Activated CD8-positive, alpha-beta memory T cell treated with anti-CD3 and anti-CD28 coated beads, Interleukin-2, amount 50 U/mL, for 1 hour (primary cell): Measurements from ENCODE around the gene PSD2.

Experiments
- DNase-seq: peaks from one replicate; pipeline ENCODE4 v3.0.0-alpha.2; 2020; ENCODE audit errors: extremely low read depth

PSD2 gene

DNA sequence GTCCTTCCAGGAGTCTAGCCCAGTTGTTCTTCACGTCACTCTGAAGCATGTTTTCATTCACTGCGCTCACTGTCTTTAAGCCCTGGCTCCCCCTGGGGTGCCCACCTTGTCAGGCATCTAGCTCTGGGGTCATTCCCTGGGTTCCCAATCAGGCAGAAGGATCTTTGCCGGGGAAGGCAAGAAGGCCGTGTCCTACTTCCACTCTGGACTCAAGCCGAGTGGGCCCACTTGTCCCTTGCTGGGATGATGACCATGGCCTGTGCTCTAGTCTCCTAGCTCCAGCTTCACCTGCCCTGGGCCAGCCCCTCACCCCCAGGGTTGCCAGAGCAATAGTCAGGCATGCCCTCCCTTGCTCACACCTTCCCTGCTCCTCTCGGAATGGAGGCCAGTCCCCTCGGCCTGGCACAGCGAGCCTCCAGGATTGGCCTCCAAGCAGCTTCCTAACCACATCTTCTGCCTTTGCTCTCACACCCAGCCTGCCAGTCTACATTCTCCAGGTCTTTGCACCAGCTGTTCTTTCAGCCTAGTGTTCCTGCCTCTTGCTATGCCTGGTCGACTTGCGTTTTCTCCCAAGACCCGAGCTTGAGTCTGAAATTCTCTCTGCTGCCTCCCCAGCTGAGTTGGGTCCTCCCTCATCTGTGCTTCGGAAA is 32.2 kb upstream of the PSD2 start:
- DNase-seq = no peak

DNA sequence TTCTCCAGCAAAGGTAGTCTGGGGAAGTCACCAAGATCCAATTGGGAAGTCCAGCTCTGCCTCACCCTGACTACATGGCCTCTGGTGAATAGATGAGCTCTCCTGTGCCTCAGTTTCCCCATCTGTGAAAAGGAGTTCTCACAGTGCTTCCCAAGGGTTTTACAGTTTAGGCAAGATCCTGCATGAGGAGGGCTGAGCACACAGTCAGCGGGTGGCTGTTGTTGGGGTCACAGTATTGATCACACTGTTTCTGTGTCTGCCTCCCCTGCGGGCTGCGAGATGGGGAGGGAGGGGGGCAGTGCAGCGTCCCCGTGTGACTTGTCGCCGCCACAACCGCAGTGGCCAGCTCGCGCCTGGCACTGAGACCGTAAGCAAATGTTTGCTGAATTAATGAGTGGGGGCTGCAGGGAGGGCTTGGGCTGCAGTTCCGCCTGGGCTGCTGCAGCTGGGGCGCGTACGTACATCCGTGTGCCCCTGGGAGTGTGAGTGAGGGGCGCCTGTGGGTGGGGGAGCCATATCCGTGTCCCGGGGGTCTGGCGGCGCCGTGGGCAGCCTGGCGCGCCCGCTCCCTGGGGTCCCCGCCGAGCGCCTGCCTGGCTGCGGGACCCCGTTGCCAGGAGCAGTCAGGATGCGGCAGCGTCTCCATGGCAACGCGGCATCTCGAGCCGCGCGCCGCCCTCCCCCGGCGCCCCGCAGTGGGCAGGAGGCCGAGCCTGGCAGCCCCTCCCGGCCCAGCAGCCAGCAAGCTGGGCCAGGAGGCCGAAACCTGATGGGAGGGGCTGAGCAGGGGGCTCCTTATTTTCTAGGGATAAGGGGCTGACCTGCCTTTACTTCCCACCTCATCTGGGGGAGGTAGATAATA is 31.4 kb upstream of the PSD2 start:
- DNase-seq = no peak

DNA sequence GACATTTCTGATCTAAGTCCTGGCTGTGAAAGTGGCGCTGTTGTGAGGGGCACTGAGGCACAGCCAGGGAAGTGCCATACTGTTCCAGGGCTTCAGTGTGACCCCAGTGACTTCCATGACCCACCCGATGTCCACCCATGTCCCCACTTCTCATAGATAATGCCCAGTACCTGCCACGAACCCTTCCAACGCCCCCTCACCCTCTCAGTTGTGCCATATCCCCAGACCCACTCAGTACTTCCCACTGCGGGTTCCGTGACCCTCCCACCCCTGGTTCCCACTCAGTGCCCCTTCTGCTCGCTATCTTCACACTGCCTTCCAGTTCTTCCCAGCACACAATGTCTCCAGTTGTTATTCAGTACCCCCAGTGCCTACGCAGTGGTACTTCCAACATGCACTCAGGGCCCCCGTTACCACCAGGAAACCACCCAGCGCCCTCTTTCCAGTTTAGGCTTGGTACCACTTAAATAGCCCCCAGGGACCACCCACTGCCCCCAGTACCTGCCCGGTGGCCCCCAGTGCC is 30.7 kb upstream of the PSD2 start:
- DNase-seq = no peak

DNA sequence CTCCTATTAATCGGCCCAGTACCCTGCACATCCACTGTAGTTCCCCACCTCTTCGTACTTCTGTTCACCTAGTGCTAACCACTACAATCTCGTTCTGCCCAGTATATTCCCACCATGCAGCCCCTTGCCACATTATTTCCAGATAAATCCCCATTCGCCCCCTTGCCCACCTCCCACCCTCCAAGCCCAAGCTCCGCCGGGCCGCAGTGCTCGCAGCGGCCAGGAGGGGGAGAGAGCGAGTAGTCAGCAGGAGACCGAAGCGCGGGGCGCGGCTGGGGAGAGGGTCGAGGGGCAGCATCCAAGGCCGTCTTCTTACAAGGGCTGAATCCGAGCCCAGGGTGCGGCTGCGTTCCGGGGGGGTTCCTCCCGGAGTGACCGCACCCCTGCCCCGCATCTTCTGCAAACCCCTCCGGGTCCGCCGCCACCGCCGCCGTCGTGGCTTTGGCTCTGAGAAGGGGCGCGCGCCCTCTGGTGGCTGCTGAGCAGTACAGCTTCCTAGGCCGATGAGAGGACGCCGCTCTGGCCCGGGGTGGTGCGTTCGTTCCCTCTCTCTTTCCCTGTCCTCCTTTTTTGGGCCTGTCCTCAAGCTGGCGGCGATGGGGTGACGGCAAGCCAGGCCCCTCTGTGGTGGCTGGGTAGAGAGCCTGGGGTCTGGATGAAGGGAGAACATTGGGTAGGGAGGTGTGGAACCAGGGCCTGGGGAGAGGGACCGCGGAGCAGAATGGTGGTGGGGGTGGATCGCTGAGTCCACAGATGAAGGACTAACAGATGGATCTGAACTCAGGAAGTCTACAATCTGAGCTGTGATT is 30.0 kb upstream of the PSD2 start:
- no peak for DNase-seq

DNA sequence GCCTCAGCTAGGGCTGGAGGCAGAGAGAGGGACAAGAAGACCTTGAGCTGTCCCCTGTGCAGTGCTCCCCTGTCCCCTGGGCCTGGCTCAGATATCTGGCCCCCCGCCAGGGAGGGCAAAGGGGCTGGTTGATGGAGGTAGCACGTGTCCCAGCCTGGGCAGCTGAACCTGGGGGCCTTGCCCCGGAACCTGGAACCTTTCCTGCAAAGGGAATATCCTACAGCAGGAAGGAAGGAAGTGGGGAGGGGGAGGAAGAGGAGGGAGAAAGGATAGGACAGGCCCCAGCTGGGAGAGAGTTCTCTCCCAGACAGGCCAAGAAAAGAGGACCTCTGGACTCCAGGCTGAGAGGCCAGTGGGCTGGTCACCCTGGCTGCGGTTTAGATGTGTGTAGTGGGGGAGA is 27.6 kb upstream of the PSD2 start:
- no peak for DNase-seq

DNA sequence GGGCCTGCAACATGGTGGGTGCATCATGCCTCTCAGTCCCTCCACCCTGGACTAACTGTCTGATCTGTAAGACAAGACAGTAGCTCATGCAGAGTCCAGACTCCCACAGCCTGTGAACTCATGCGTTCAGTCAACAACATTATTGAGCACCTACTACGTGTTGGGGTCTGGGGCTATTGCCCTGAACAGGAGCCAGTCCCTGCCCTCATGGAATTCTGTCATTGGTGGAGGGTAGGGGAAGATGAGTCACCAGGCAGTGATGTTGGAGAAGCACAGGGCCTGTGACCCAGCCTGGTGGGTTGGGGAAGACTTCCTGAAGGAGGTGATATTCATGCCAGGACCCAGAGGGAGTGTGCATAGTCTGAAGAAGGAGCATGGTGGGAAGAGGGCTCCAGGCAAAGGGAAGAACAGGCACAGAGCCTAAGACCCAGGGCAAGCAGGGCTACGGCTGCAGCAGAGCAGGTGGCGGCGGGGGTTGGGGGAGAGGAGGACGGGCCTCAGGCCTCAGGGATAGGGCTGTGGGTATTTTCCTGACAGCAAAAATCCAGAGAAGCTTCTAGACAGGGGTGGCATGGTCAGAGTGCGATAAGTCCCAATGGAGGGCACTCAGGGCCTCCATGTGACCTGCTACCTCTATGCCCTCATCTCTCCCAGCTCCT is 26.7 kb upstream of the PSD2 start:
- DNase-seq = no peak

DNA sequence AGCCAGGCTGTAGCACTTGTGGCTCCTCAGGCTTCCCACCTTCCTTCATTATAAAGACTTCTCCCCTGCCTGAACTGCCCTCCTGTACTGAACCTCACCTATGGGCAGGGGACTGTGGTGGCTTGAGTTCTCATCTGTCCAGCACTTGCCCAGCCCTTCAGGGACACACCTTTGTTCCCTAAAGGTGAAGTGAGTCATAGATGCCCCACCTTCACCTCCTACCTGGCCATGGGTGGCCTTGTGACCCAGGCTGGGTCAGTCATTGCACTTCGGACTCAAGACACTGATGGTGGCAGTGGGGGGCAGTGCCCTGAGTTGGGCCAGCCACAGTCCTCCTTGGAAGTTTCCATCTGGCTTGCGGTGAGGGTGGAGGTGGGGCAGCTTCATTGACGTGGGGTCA is 26.1 kb upstream of the PSD2 start:
- DNase-seq = no peak

DNA sequence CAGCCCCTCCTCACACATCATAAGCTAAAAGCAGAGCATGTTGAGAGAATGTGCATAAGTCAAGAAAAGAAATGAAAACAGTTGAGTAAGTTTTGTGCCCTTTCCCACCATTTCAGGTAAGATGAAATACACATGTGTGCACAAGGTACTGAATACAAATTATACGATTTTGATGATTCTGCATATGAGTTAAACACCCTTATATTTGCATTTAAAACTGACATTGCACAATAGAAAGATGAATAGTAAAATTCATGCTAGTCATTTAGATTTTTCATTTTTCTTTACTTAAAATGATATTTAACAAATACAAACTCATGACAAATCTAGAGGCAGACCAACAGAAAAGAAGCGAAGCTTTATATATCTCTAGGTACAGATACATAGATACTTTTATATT is 24.9 kb upstream of the PSD2 start:
- no peak for DNase-seq

DNA sequence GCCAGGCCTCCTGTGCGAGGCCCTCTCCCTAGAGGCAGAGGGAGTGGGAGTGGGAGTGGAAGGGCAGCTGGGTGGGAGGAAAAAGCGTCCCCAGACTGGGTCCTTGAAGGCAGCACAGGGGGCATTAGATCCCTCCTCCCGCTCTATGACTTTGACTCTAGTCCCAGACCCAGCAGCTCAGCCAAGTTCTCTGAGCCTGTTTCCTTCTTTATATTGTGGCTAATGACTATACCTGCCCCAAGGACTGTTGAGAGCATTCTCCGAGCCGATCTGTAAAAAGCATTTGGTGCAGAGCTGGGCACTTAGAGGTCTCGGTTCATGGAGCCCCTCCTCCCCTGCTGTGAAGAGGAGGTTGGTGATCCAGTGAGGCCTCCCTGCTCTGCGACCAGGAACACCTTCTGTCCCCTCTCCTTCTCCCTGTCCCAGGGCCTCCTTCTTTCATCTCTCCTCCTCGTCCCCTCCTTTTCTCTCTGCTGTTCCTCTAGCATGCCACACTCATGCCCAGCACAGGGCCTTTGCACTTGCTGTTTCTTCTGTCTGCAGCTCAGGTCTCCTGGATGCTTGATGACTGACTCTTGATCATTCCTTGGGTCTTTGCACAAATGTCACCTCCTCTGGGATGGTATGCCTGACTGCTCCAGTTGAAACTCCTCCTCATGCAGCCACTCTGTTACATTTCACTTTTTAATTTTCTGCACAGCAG is 23.4 kb upstream of the PSD2 start:
- DNase-seq = no peak

DNA sequence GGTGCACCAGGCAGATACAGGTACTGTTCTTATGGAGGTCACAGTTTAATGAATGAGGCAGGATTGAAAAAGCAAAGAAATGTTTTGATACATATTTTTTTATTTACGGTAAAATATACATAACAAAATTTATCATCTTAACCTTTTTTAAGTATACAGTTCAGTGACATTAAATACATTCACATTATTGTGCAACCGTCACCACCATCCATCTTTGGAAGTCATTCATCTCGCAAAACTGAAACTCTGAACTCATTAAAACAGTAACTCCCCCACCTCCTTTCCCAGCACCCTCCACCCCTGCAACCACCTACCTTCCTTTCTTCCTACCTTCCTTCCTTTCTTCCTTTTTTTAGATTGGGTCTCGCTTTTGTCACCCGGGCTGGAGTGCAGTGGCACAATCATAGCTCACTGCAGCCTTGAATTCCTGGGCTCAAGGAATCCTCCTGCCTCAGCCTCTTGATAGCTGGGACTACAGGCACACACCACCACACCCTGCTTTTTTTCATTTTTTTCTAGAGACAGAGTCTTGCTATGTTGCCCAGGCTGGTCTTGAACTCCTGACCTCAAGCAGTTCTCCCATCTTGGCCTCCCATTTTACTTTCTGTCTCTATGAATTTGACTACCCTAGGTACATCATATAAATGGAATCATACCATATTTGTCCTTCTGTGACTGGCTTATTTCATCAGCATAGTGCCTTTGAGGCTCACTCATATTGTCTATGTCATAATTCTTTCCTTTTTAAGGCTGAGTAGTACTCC is 22.5 kb upstream of the PSD2 start:
- DNase-seq = no peak

DNA sequence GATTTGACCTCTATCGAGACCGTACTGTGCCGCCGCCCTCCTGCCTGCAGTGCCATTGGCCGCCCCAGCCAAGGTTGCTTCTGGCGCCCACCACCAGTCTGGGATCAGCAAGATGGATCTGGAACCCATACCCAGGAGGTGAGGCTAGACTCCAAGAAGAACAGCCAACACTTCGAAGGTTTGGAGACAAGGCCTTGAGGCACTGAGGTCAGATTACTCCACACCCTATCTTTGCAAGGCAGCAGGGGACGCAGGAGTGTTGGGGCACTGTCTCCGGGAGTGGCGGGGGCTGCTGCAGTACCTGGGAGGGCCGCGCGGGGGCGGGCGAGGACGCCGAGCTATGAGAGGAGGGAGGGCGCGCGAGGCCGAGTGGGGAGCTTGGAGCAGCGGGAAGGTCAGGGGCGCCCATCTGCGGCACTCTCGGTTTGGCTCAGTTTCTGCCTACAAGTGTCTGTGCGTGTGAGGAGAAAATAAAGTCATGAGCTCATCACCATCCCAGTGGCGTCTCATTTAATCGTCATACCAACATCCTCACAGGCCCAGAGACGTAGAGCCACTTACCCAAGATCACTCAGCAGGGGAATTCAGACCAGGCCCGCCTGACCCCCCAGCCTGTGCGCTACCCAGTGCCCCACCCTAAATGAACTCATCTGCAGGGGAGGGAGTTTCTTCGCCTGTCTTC is 20.5 kb upstream of the PSD2 start:
- no peak for DNase-seq

DNA sequence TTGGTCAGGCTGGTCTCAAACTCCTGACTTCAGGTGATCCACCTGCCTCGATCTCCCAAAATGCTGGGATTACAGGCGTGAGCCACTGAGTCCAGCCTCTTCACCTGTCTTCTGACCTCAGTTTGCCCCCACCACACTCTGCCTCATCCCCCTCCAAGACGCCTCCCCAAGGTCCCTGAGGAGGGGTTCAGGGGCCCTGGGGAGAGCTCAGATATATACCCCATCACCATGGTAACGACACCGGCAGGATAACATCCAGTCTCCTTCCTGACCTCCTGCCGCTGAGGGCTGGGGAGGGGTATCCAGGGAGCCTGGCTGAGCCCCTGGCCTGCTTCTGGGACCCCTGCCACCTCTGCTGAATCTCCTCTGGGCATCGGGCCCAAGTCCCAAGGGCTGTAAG is 19.7 kb upstream of the PSD2 start:
- DNase-seq = no peak

DNA sequence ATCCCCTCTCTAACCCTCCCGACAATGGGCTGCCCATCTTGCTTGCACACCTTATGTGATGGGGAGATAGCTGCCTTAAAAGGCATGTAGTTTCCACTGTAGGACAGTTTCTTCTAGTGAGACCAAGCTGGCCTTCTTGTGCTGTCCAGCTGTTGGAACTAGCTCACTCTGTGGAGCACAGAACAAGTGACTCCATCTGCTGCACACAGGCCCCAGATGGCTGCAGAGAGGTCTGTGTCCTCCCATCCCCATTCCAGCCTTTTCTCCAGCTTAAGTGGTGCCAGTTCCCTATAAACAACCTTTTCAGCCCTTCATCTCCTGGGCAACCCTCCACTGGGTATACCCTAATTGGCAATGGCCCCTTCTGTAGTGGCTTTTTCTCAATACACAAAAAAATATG is 18.7 kb upstream of the PSD2 start:
- DNase-seq = no peak

DNA sequence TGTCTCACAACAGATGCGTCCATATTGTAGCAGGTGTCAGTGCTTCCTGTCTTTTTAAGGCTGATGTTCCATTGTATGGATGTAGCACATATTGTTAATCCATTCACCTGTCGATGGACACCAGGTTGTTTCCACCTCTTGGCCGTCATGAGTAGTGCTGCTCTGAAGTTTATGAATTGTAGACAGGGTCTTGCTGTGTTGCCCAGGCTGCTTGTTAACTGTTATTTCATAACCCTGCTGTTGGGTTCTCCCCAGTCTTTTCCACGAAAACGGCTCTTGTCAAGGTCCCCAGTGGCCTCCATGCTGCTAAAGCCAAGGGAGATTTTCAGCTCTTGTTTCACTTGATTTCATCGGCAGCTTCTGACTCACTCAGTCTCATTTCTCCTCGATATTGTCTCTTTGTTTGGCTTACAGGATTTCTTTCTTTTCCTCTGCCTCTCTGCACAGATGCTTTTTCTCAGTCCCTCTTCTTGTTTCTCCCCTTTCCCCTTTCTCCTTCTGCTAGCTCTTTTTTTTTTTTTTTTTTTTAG is 12.1 kb upstream of the PSD2 start:
- no peak for DNase-seq

DNA sequence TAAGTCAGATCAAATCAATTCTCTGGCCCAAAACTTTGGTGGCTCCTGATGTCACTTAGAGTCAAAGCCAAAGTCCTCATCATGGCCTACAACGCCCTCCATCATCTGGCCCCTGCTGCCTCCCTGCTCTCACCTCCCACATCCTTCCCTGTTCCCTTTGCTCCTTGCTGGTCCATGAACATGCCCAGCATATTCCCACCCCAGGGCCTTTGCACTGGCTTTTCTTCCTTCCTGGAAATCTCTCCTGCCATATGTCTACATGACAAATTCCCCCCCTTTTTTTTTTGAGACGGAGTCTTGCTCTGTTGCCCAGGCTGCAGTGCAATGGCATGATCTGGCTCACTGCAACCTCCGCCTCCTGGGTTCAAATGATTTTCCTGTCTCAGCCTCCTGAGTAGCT is 11.1 kb upstream of the PSD2 start:
- DNase-seq = no peak

DNA sequence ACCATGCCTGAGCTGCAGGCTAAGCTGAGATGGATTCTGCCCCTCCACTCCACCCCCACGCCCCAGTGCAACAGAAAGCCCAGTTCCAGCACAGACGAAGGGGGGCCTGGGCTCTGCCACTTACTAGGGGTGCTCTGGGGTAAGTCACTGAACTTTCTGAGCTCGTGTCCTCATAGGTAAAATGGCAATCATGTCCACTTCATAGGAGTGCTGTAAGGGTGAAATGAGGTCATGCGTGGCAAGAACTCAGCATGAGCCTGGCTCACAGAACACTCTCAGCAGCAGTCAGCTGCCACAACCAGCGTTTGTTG is 8.4 kb upstream of the PSD2 start:
- DNase-seq = no peak

DNA sequence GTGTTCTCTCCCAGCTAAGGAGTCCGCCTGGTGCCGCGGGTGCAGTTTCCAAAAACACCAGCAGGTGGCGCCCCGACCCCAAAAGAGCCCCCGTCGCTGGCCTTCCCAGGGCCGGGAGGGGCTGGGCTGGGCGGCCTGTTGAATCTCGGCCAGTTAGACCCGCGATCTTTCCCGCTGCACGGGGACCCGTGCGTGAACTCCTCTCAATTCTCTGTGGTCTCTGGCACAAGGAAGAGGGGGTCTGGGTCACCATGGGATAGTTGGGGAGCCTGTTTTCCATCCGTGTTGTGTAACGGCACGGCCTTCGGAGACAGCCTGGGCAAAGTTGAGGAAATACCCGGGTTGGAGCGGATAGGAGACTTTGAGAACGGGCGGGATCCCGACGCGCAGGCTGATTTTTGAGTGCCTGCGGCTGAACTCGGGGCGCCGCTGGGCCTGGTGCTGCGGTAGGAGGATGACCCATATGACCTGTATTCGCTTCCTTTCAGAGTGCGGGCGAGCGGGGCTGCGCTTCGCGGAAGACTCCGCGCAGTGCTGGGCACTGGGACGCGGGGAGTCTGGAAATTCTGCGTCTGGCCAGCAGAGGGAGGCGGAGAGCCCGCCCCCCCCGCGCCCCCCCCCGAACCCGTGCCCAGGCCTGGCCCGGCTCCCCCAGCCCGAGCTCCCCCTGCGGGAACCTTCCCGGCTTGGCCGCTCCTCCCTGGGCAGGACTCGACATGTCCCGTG is 7.9 kb upstream of the PSD2 start:
- DNase-seq = peak; percentile 30

DNA sequence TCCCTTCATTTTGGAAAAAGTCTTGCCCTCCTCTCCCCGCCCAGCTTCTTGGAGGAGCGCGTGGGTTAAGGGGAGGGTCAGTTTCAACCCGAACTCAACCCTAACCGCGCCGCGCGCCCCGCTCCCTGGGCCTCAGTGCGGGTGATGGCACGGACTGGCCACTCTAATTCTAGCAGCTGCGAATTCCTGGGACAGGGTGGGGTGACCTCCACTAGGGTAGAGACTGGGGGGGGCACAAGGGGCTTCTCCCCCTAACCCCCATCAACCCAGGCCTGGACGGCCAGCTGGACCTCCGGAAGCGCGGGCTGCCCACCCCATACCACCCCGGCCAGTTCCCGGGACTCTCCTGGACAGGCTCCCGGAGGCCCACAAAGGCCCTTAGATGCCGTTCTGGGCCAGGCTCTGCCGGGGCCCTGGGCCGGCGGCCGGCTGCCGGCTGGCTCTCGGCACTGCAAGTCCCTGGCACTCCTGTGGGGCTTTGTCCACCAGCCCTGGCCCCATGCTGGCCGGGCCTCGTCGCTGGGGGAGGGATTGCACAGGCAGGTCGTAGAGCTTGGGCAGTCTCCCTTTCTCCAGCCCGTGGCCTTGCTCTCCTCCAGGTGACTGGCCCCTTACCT is 7.2 kb upstream of the PSD2 start:
- DNase-seq = no peak
